Activated CD4-positive, alpha-beta T cell treated with anti-CD3 and anti-CD28 coated beads, Interleukin-2, Interleukin-4, amounts not matched to agents 100 ng/mL and 50 ng/mL, durations not matched to agents 16 hours and 8 hours (primary cell): Measurements from ENCODE around the gene CCR2.

ENCODE experiments used
- DNase-seq: peaks from one replicate; pipeline ENCODE4 v3.0.0-alpha.2; 2020; ENCODE audit warnings: low spot score

CCR2 gene

GRCh38 chr3:46354984-46355383, 1.1 kb downstream of the CCR2 start:
- no peak for DNase-seq

GRCh38 chr3:46356276-46356675, 2.4 kb downstream of the CCR2 start:
- no peak for DNase-seq

- no peak for DNase-seq
These were observed 3.0 kb downstream of the CCR2 start for GRCh38 chr3:46356909-46357308.

- DNase-seq: no peak
These were observed 4.6 kb downstream of the CCR2 start for GRCh38 chr3:46358466-46358865.

- peak; percentile 78 for DNase-seq
These were observed 6.0 kb downstream of the CCR2 start for GRCh38 chr3:46359733-46360493.

GRCh38 chr3:46360907-46361306, 7.0 kb downstream of the CCR2 start:
- DNase-seq: no peak

- no peak for DNase-seq
These were observed 7.7 kb downstream of the CCR2 start for GRCh38 chr3:46361408-46362283.

- DNase-seq: no peak
These were observed 11.1 kb downstream of the CCR2 start for GRCh38 chr3:46365041-46365440.

- DNase-seq: no peak
These were observed 12.0 kb downstream of the CCR2 start for GRCh38 chr3:46365737-46366524.

- DNase-seq: no peak
These were observed 13.9 kb downstream of the CCR2 start for GRCh38 chr3:46367811-46368210.

GRCh38 chr3:46368569-46368968, 14.7 kb downstream of the CCR2 start:
- peak; percentile 80 for DNase-seq

GRCh38 chr3:46369151-46369550, 15.2 kb downstream of the CCR2 start:
- DNase-seq: no peak

- DNase-seq: peak; percentile 89
These were observed 15.8 kb downstream of the CCR2 start for GRCh38 chr3:46369675-46370132.

GRCh38 chr3:46370839-46371518, 17.1 kb downstream of the CCR2 start, which contains the start of gene CCR5:
Gene CCR5 (plus strand): TSS chr3:46370946. CDS start chr3:46372903, 1,957 bp downstream.
- peak; percentile 86 for DNase-seq

GRCh38 chr3:46371519-46372340, 17.8 kb downstream of the CCR2 start:
- no peak for DNase-seq

- peak; percentile 61 for DNase-seq
These were observed 18.8 kb downstream of the CCR2 start for GRCh38 chr3:46372492-46373359.

GRCh38 chr3:46374755-46375154, 20.8 kb downstream of the CCR2 start:
- no peak for DNase-seq

GRCh38 chr3:46375218-46375617, 21.3 kb downstream of the CCR2 start:
- peak; percentile 51 for DNase-seq

- no peak for DNase-seq
These were observed 21.9 kb downstream of the CCR2 start for GRCh38 chr3:46375814-46376213.
